CD4-positive, alpha-beta T cell (primary cell): ENCODE measurements around the gene COP1. TPM values are rescaled to one million over a fixed set of nuclear protein-coding genes. Genes with fewer than 3 reads are reported as not detected.
"Not testable (repeated sequence)": the region's sequence is repeated elsewhere in the genome, so short reads cannot be mapped to it uniquely, and the experiment has no call there.

ENCODE experiments used
- ATAC-seq: fragments of 200-7000 bp; cut with Tn5 transposase; one replicate; pipeline ENCODE4 v1.10.0; 2022; ENCODE audit warnings: mild to moderate bottlenecking; ENCODE audit not compliant: poor library complexity
- CTCF ChIA-PET: fragments of 350-600 bp; sonication (Branson Sonifier 250); formaldehyde crosslinking; loops from one replicate; lab custom pipeline; 2021; ENCODE audit warnings: antibody characterized with exemption, inconsistent platforms; lab: Charles Lee
- POLR2A ChIA-PET: fragments of 350-600 bp; sonication (Branson Sonifier 250); formaldehyde crosslinking; loops from one replicate; lab custom pipeline; 2021; ENCODE audit warnings: antibody characterized with exemption, inconsistent platforms; lab: Charles Lee
- DNase-seq, 14 experiments: peaks; one replicate each; pipeline ENCODE4 v3.0.0-alpha.2; 2013 to 2020; ENCODE audit warnings: mixed read lengths in 2 of 14
- H3K27ac ChIP-seq, 2 donors: one replicate each; pipeline versions ENCODE4 v1.5.1 to v1.7.0; 2013; ENCODE audit warnings: low read length in 2 of 2, low read depth in 1 of 2, mild to moderate bottlenecking in 1 of 2
- H3K27me3 ChIP-seq, 2 experiments: 1 replicate in 1 of 2; 2 replicates in 1 of 2; pipeline versions ENCODE4 v1.6.1 to v1.7.0; 2013; ENCODE audit warnings: low read length in 2 of 2, control low read depth in 1 of 2, mild to moderate bottlenecking in 1 of 2, moderate library complexity in 1 of 2; ENCODE audit not compliant: insufficient read depth in 2 of 2, control insufficient read depth in 1 of 2
- H3K36me3 ChIP-seq: one replicate; pipeline ENCODE4 v1.6.1; 2013; ENCODE audit warnings: low read length, control low read depth; ENCODE audit not compliant: insufficient read depth
- H3K4me1 ChIP-seq: one replicate; pipeline ENCODE4 v1.6.1; 2013; ENCODE audit warnings: low read length, control low read depth; ENCODE audit not compliant: insufficient read depth
- H3K4me3 ChIP-seq: one replicate; pipeline ENCODE4 v1.5.1; 2013; ENCODE audit warnings: mild to moderate bottlenecking, low read length, moderate library complexity
- H3K9me3 ChIP-seq, 2 experiments: 1 replicate in 1 of 2; 2 replicates in 1 of 2; pipeline versions ENCODE4 v1.6.1 to v1.7.0; 2013; ENCODE audit warnings: low read length in 2 of 2, mild to moderate bottlenecking in 2 of 2, control low read depth in 1 of 2, moderate library complexity in 1 of 2; ENCODE audit not compliant: control insufficient read depth in 1 of 2, insufficient read depth in 1 of 2
- H3K27ac Mint-ChIP-seq: one replicate; pipeline ENCODE4 v1.8.0; 2020; ENCODE audit warnings: mixed read lengths
- H3K27me3 Mint-ChIP-seq: one replicate; pipeline ENCODE4 v1.8.0; 2021; ENCODE audit warnings: mixed read lengths
- H3K36me3 Mint-ChIP-seq: one replicate; pipeline ENCODE4 v1.8.0; 2021; ENCODE audit warnings: low read depth, mixed read lengths
- H3K4me1 Mint-ChIP-seq: one replicate; pipeline ENCODE4 v1.8.0; 2021; ENCODE audit warnings: low read depth, mixed read lengths
- H3K4me3 Mint-ChIP-seq: one replicate; pipeline ENCODE4 v1.8.0; 2020; ENCODE audit warnings: mild to moderate bottlenecking, mixed read lengths
- H3K9me3 Mint-ChIP-seq: one replicate; pipeline ENCODE4 v1.8.0; 2020; ENCODE audit warnings: mixed read lengths
- intact Hi-C, 2 experiments: fragments of 100-400 bp; cut with DNase I in 1 of 2; cut with micrococcal nuclease in 1 of 2; formaldehyde crosslinking; loops; one replicate each; pipeline versions ENCODE4 v1.15.1 to v1.9.0; 2023 to 2025; cut with DNase I, micrococcal nuclease
- total RNA-seq, 174 experiments: library from RNA in 2 of 174; stranded (reverse) in 2 of 174; gene quantifications; one replicate each; pipeline ENCODE4 v1.2.3 and lab custom pipeline; 2021 to 2026
- TF ChIP-seq, protein P1 (sequence below): fragments of 200-600 bp; IDR thresholded peaks from one replicate; pipeline ENCODE4 v1.8.0; 2022; ENCODE audit warnings: antibody characterized with exemption, mild to moderate bottlenecking

Gene COP1
- total RNA-seq, 2 experiments from 2014 or later, result 38.6 to 42.2 TPM

DNA sequence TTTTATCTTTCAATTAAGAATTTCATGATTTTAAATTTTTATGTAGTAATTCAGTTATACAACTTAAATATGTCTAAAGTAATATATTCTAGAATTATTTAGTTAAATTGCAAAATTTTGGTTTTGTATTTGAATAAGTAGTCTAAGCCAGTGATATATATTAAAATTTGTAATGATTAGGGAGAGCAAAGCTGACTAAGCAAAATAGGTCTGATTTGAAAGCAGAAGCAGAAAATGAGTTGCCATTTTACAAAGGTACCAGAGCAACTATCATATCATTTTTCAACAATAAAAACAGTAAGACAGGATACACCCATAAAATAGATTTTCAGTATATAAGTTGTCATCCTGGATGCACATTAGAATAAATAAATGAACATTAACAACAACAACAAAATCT, 177.9 kb downstream of the COP1 start:
- intact Hi-C loops, result no loop called here

DNA sequence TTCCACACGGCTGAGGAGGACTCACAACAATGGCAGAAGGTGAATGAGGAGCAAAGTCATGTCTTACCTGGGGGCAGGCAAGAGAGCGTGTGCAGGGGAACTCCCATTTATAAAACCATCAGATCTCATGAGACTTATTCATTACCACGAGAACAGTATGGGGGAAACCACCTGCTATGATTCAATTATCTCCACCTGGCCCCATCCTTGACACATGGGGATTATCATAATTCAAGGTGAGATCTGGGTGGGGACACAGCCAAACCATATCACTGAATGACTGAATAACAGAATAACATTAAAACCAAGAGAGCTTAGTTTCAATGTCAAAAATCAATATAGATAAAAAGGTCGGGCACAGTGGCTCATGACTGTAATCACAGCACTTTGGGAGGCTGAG, 179.2 kb downstream of the COP1 start:
- peaks cover 87% of the 10 kb centered on the region for H3K36me3 Mint-ChIP-seq
- H3K4me1 Mint-ChIP-seq, intact Hi-C loops, CTCF ChIA-PET, DNase-seq, H3K27me3 Mint-ChIP-seq, H3K27ac ChIP-seq, H3K27me3 ChIP-seq, H3K27ac Mint-ChIP-seq, H3K9me3 ChIP-seq, POLR2A ChIA-PET, H3K4me3 ChIP-seq, H3K4me3 Mint-ChIP-seq, H3K9me3 Mint-ChIP-seq, ATAC-seq, H3K4me1 ChIP-seq: not testable (repeated sequence)
- H3K36me3 ChIP-seq, result peaks cover 20% of the 10 kb centered on the region

More for the DNA sequence above, 177.9 kb downstream of the COP1 start:
- Mint-ChIP-seq H3K27me3 (no peaks in the 10 kb centered on the region), H3K36me3 (peaks cover 82% of the 10 kb centered on the region), H3K9me3 (no peaks in the 10 kb centered on the region), H3K27ac (no peak overlapping the region), H3K4me1 (peaks cover 7% of the 10 kb centered on the region), H3K4me3 (no peak overlapping the region)
- H3K27ac ChIP-seq, result no peak overlapping the region
- no peaks in the 10 kb centered on the region for H3K9me3 ChIP-seq
- TF ChIP-seq, protein P1, sequence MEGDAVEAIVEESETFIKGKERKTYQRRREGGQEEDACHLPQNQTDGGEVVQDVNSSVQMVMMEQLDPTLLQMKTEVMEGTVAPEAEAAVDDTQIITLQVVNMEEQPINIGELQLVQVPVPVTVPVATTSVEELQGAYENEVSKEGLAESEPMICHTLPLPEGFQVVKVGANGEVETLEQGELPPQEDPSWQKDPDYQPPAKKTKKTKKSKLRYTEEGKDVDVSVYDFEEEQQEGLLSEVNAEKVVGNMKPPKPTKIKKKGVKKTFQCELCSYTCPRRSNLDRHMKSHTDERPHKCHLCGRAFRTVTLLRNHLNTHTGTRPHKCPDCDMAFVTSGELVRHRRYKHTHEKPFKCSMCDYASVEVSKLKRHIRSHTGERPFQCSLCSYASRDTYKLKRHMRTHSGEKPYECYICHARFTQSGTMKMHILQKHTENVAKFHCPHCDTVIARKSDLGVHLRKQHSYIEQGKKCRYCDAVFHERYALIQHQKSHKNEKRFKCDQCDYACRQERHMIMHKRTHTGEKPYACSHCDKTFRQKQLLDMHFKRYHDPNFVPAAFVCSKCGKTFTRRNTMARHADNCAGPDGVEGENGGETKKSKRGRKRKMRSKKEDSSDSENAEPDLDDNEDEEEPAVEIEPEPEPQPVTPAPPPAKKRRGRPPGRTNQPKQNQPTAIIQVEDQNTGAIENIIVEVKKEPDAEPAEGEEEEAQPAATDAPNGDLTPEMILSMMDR, result no peak
- no peak for ATAC-seq
- no peak overlapping the region for H3K4me3 ChIP-seq
- ChIA-PET CTCF (no interaction called here), POLR2A (no interaction called here)
- peaks cover 20% of the 10 kb centered on the region for H3K36me3 ChIP-seq
- H3K27me3 ChIP-seq, result no peaks in the 10 kb centered on the region
- DNase-seq, result no peak
- no peaks in the 10 kb centered on the region for H3K4me1 ChIP-seq

DNA sequence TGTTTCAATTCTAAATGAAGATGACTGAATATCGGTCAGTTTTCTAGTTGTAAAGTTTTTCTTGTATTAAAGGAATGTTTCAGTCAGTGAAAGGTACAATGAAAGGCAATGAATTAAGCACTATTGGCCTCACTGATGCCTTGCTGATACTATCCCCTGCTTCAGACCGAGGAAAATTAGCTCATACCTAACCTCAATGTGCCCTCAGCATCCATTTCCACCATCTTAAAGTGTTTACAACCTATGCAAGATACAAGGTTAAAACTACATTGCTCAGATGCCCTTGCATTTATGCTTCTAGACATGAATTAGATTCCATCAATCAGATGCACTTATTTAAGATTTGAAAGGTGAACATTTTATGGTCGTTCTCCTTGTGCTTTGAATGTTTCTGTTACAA, 184.5 kb downstream of the COP1 start:
- Histone ChIP-seq H3K27me3 (no peaks in the 10 kb centered on the region), H3K36me3 (peaks cover 10% of the 10 kb centered on the region), H3K9me3 (no peaks in the 10 kb centered on the region), H3K27ac (no peak overlapping the region), H3K4me1 (no peaks in the 10 kb centered on the region), H3K4me3 (no peak overlapping the region)
- H3K27me3 Mint-ChIP-seq, result no peaks in the 10 kb centered on the region
- TF ChIP-seq, protein P1, result no peak
- intact Hi-C loops, result no loop called here
- ChIA-PET POLR2A (interaction anchor here (1.0 kb wide), 1 partner anchor 185 kb away, joined by 3 read pairs; no protein-coding TSS in a partner anchor), CTCF (no interaction called here)
- no peak for DNase-seq
- H3K27ac Mint-ChIP-seq, result no peak overlapping the region
- ATAC-seq, result no peak
- no peaks in the 10 kb centered on the region for H3K4me1 Mint-ChIP-seq
- H3K4me3 Mint-ChIP-seq, result no peak overlapping the region
- H3K36me3 Mint-ChIP-seq, result peaks cover 79% of the 10 kb centered on the region
- H3K9me3 Mint-ChIP-seq, result no peaks in the 10 kb centered on the region

DNA sequence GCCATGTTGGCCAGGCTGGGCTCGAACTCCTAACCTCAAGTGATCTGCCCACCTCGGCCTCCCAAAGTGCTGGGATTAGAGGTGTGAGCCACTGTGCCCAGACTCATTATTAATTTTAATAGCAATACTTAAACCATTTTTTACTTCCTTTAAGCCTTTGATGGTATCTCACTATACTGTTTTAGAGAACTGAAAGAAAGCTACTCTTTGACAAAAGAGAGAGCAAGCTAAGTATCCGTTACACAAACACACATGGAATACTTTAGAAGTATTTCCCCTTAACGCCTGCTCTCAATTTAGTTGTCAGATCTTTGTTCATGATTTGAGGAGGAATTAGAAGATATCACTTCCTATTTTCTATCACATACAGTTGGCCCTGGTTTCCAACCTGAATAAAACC, 189.4 kb downstream of the COP1 start:
- Mint-ChIP-seq H3K4me1 (no peaks in the 10 kb centered on the region), H3K4me3 (no peak overlapping the region), H3K27me3 (no peaks in the 10 kb centered on the region), H3K27ac (no peak overlapping the region), H3K9me3 (no peaks in the 10 kb centered on the region), H3K36me3 (peaks cover 78% of the 10 kb centered on the region)
- intact Hi-C loops, result no loop called here
- H3K4me3 ChIP-seq, result no peak overlapping the region
- no peak for ATAC-seq
- TF ChIP-seq, protein P1, result no peak
- CTCF ChIA-PET, result no interaction called here
- POLR2A ChIA-PET, result no interaction called here
- H3K36me3 ChIP-seq, result peaks cover 6% of the 10 kb centered on the region
- H3K4me1 ChIP-seq, result no peaks in the 10 kb centered on the region
- no peak overlapping the region for H3K27ac ChIP-seq
- no peak for DNase-seq
- H3K9me3 ChIP-seq, result no peaks in the 10 kb centered on the region
- H3K27me3 ChIP-seq, result no peaks in the 10 kb centered on the region
